ACC112 (cell line): Measurements from ENCODE around the gene C17orf50.
A peak's percentile ranks its signal among the peaks of the same experiment; 100 is the strongest.
"Not testable (repeated sequence)": the region's sequence is repeated elsewhere in the genome, so short reads cannot be mapped to it uniquely, and the experiment has no call there.

Experiments used
- H2AFZ ChIP-seq: fragments of 200-600 bp; sonication (generic); one replicate; pipeline ENCODE4 v1.6.0; 2017; ENCODE audit warnings: antibody characterized with exemption, low read length; ENCODE audit not compliant: unreplicated experiment
- H3K27ac ChIP-seq: fragments of 200-600 bp; sonication (generic); 2 replicates; pipeline ENCODE4 v1.5.1; 2014; ENCODE audit warnings: low read depth, mild to moderate bottlenecking, antibody characterized with exemption, low read length, moderate library complexity
- H3K27me3 ChIP-seq: fragments of 200-600 bp; sonication (generic); 2 replicates; pipeline ENCODE4 v1.6.1; 2014; ENCODE audit warnings: mild to moderate bottlenecking, antibody characterized with exemption, low read length, moderate library complexity, mixed read lengths; ENCODE audit not compliant: insufficient read depth
- H3K36me3 ChIP-seq: fragments of 200-600 bp; sonication (generic); 2 replicates; pipeline ENCODE4 v1.6.1; 2016; ENCODE audit warnings: mild to moderate bottlenecking, antibody characterized with exemption, low read length, moderate library complexity, mixed read lengths; ENCODE audit not compliant: insufficient read depth
- H3K4me1 ChIP-seq: fragments of 200-600 bp; sonication (generic); one replicate; pipeline ENCODE4 v1.6.1; 2016; ENCODE audit warnings: low read length, mixed read lengths; ENCODE audit not compliant: insufficient read depth, unreplicated experiment, control insufficient read depth
- H3K4me3 ChIP-seq: fragments of 200-600 bp; sonication (generic); 2 replicates; pipeline ENCODE4 v1.5.1; 2014; ENCODE audit warnings: mild to moderate bottlenecking, low read depth, low read length
- H3K79me2 ChIP-seq: fragments of 200-600 bp; sonication (generic); one replicate; pipeline ENCODE4 v1.6.0; 2016; ENCODE audit warnings: low read length; ENCODE audit not compliant: control insufficient read depth, unreplicated experiment, insufficient read depth

The C17orf50 gene

DNA sequence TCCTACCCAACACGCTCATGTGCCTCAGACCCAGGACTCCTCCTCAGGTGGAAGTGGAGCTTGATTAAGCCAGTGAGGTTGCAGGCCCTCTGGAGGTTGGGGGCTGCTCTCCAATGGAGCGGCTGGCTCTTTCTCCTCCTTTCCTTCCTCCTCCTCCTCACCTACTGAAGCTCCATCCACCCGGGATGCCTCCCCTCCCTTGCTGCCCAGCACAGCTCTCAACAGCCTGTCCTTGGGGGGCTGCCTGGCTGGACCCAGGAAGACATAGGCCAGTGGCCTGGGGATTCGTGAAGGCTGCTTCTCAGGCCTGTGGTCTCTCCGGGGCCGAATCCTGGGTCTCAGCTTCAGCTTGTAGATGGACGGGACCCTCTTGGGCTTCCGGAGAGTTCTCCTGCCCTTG lies 15.9 kb upstream of the C17orf50 start:
- Histone ChIP-seq H3K27ac (no peak overlapping the region), H2AFZ (no peak overlapping the region), H3K4me3 (no peak overlapping the region), H3K4me1 (peaks cover 16% of the 10 kb centered on the region), H3K36me3 (no peaks in the 10 kb centered on the region), H3K79me2 (no peaks in the 10 kb centered on the region), H3K27me3 (peaks cover 67% of the 10 kb centered on the region)

DNA sequence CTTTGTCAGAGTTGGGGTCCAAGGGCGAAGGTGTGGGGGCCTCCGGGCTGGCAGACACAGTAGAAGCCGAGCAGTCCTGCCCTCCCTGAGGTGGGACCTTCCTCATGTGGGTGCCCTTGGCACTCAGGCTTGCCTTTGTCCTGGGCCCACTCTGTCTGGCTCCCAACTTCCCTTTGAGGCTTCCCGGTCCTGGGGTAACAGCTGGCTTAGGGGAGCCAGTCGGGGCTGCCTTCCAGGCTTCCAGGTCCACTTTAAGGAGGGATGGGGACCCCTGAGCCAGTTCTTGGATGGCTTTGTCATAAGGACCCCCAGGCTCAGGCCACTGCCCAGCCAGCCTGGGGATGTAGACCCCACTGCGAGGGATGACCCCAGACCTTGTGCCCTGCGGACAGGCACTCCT lies 15.4 kb upstream of the C17orf50 start:
- Histone ChIP-seq H3K36me3 (no peaks in the 10 kb centered on the region), H3K4me1 (peaks cover 20% of the 10 kb centered on the region), H3K79me2 (no peaks in the 10 kb centered on the region), H3K27ac (no peak overlapping the region), H2AFZ (no peak overlapping the region), H3K4me3 (no peak overlapping the region), H3K27me3 (peaks cover 66% of the 10 kb centered on the region)

DNA sequence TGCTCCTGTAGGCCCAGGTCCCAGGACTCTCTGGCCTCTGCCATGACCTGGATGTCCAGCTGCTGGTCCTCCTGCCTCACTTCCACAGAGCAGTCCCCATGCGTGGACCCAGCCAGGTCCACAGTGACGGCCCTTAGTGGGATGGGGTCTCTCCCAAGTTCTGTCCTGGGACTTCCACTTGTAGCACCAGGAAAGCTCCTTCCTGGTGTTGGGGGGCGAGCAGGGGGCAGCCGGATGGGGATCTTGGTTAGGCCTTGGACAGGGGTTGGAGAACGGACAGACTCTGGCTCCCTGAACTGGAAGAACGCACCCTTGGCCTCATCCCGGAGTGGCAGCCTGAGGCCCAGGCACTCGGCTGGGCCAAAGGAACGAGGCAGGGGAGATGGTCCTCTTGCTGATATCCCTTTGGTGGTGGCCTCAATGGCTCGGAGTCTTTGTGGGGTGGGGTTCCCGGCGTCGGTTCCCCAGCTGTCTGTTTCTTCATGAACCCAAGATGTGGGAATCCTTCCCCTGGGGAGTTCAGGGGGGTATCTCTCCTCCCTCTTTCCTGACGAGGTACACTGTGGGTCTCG lies 14.9 kb upstream of the C17orf50 start:
- H3K4me1 ChIP-seq: peaks cover 22% of the 10 kb centered on the region
- H3K27me3 ChIP-seq: peaks cover 64% of the 10 kb centered on the region
- H3K4me3 ChIP-seq: no peak overlapping the region
- H3K27ac ChIP-seq: no peak overlapping the region
- H3K36me3 ChIP-seq: no peaks in the 10 kb centered on the region
- H2AFZ ChIP-seq: no peak overlapping the region
- no peaks in the 10 kb centered on the region for H3K79me2 ChIP-seq

DNA sequence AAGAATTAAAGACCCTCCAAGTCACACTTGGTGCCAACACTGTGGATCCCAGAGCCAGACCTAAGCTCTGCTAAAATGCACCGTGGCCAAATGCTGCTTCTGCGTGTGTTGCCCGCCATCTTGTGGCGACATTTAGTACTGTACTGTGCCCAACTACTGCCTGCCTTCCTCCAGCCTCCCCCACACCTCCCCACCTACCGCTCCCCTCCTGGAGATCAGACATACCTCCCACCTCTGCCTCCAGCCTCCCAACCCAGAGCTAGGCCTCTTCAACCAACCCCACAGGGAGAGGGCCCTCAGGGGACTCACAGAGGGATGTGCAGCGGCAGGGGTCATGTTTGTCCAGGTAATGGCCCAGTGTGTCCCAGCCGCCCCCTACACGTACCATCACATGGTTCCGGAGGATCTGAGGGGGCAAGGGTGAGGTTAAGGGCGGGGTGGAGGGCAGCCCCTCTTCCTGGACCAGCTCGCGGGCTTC lies 13.1 kb upstream of the C17orf50 start:
- H3K4me1 ChIP-seq: peaks cover 22% of the 10 kb centered on the region
- H3K27ac ChIP-seq: no peak overlapping the region
- H3K4me3 ChIP-seq: no peak overlapping the region
- no peak overlapping the region for H2AFZ ChIP-seq
- H3K79me2 ChIP-seq: no peaks in the 10 kb centered on the region
- no peaks in the 10 kb centered on the region for H3K36me3 ChIP-seq
- H3K27me3 ChIP-seq: peaks cover 47% of the 10 kb centered on the region

DNA sequence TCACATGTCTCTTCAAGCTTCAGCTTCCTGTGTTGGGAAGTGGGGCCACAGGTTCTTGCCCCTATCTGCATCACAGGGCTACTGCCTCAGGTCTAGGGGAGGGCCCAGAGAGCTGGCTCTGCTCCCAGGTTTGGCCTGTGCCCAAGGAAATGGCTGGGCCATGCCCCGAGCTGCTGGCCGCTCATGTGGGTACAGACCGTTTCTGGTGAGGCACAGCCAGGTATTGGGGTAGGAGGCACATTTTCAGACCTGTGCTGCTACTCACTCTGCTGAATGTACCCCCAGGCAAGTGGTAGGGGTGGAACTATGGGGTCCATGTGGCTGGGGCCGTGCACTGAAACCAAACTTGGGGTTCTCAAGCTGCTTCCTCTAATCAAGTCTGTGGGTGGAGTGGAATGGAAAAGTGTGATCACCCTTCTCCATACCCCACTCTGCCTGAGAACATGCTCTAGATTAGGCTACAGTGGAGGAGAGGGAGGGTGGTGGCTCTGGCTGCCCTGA lies 12.3 kb upstream of the C17orf50 start:
- H2AFZ ChIP-seq: no peak overlapping the region
- H3K27ac ChIP-seq: no peak overlapping the region
- peaks cover 22% of the 10 kb centered on the region for H3K4me1 ChIP-seq
- no peak overlapping the region for H3K4me3 ChIP-seq
- H3K79me2 ChIP-seq: no peaks in the 10 kb centered on the region
- peaks cover 38% of the 10 kb centered on the region for H3K27me3 ChIP-seq
- no peaks in the 10 kb centered on the region for H3K36me3 ChIP-seq

- Histone ChIP-seq H3K79me2 (no peaks in the 10 kb centered on the region), H3K4me1 (peaks cover 22% of the 10 kb centered on the region), H3K36me3 (no peaks in the 10 kb centered on the region), H3K4me3 (no peak overlapping the region), H3K27ac (no peak overlapping the region), H3K27me3 (peaks cover 34% of the 10 kb centered on the region), H2AFZ (no peak overlapping the region)
Measured at GRCh38 chr17:35748979-35749378, 11.7 kb upstream of the C17orf50 start.

GRCh38 chr17:35749560-35750412 lies 10.9 kb upstream of the C17orf50 start:
- Histone ChIP-seq H2AFZ (peak overlapping the region; percentile 62), H3K4me3 (peak overlapping the region; percentile 60)

GRCh38 chr17:35750526-35751395 lies 9.9 kb upstream of the C17orf50 start:
- Histone ChIP-seq H2AFZ (peak overlapping the region; percentile 62), H3K27me3 (peaks cover 24% of the 10 kb centered on the region), H3K79me2 (no peaks in the 10 kb centered on the region), H3K4me3 (peak overlapping the region; percentile 60; the same call in 1 of the 2 replicates), H3K36me3 (no peaks in the 10 kb centered on the region), H3K27ac (no peak overlapping the region), H3K4me1 (peaks cover 22% of the 10 kb centered on the region)

More at GRCh38 chr17:35749560-35750412, 10.9 kb upstream of the C17orf50 start:
- Histone ChIP-seq H3K79me2 (no peaks in the 10 kb centered on the region), H3K27me3 (peaks cover 29% of the 10 kb centered on the region), H3K27ac (no peak overlapping the region), H3K4me1 (peaks cover 22% of the 10 kb centered on the region), H3K36me3 (no peaks in the 10 kb centered on the region)

GRCh38 chr17:35751541-35751940 lies 9.1 kb upstream of the C17orf50 start:
- peaks cover 17% of the 10 kb centered on the region for H3K27me3 ChIP-seq
- H3K4me3 ChIP-seq, H2AFZ ChIP-seq: not testable (repeated sequence)

DNA sequence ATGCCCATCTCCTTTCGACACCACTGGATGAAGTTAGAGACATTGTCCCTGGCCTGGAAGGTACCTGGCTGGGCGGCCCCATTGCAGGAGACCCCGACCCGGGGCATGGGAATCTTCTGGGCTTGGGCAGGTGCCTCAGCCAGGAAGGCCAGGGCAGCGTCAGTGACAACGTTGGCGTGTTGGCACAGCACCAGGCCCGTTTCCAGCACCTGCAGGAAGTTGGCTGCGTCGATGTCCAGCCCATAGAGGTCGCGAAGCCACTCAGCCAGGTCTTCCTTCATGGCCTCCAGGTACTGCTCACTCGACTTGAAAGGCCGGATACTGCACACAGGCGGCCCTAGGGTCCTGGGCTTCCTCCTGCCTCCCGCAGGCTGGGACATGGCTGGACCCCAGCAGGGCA lies 8.2 kb upstream of the C17orf50 start:
- H2AFZ ChIP-seq: no peak overlapping the region
- H3K4me1 ChIP-seq: peaks cover 22% of the 10 kb centered on the region

More at GRCh38 chr17:35751541-35751940, 9.1 kb upstream of the C17orf50 start:
- not testable (repeated sequence) for H3K27ac ChIP-seq, H3K79me2 ChIP-seq, H3K36me3 ChIP-seq
- H3K4me1 ChIP-seq: peaks cover 22% of the 10 kb centered on the region

More for the DNA sequence above, 8.2 kb upstream of the C17orf50 start:
- Histone ChIP-seq H3K27ac (no peak overlapping the region), H3K36me3 (no peaks in the 10 kb centered on the region), H3K79me2 (no peaks in the 10 kb centered on the region), H3K27me3 (peaks cover 11% of the 10 kb centered on the region; the same call in 1 of the 2 replicates), H3K4me3 (no peak overlapping the region)
